ENCODE results near the gene LAMA4.
"Not testable (repeated sequence)": the region's sequence is repeated elsewhere in the genome, so short reads cannot be mapped to it uniquely, and the experiment has no call there.

The LAMA4 gene

GRCh38 chr6:112130878-112131277 is 123.5 kb downstream of the LAMA4 start:
- no peak for TF ChIP-seq ZNF274 (IDR thresholded peaks at IDR 0.05; ENCODE audit: low read depth, low read length)
- H3K4me3 ChIP-seq (ENCODE audit: low read length), result no peak overlapping the region

- no peak overlapping the region for H3K4me3 ChIP-seq (ENCODE audit: low read length)
- TF ChIP-seq ZNF274 (IDR thresholded peaks at IDR 0.05; ENCODE audit: low read depth, low read length), result no peak
Observed at GRCh38 chr6:112128208-112128607, 126.2 kb downstream of the LAMA4 start.

- no peak for TF ChIP-seq ZNF274 (IDR thresholded peaks at IDR 0.05; ENCODE audit: low read depth, low read length)
- H3K4me3 ChIP-seq (ENCODE audit: low read length), result no peak overlapping the region
Observed at GRCh38 chr6:112123982-112124381, 130.4 kb downstream of the LAMA4 start.

- no peak for TF ChIP-seq ZNF274 (IDR thresholded peaks at IDR 0.05; ENCODE audit: low read depth, low read length)
- no peak overlapping the region for H3K4me3 ChIP-seq (ENCODE audit: low read length)
Observed at GRCh38 chr6:112122756-112123155, 131.6 kb downstream of the LAMA4 start.

GRCh38 chr6:112118034-112118433 is 136.3 kb downstream of the LAMA4 start:
- TF ChIP-seq ZNF274 (IDR thresholded peaks at IDR 0.05; ENCODE audit: low read depth, low read length), result no peak
- H3K4me3 ChIP-seq (ENCODE audit: low read length), result no peak overlapping the region

- no peak overlapping the region for H3K4me3 ChIP-seq (ENCODE audit: low read length)
- no peak for TF ChIP-seq ZNF274 (IDR thresholded peaks at IDR 0.05; ENCODE audit: low read depth, low read length)
Observed at GRCh38 chr6:112117554-112117953, 136.8 kb downstream of the LAMA4 start.

GRCh38 chr6:112116221-112116620 is 138.1 kb downstream of the LAMA4 start:
- no peak for TF ChIP-seq ZNF274 (IDR thresholded peaks at IDR 0.05; ENCODE audit: low read depth, low read length)
- H3K4me3 ChIP-seq (ENCODE audit: low read length), result no peak overlapping the region

GRCh38 chr6:112114577-112115223 is 139.7 kb downstream of the LAMA4 start:
- H3K4me3 ChIP-seq (ENCODE audit: low read length), result no peak overlapping the region
- TF ChIP-seq ZNF274 (IDR thresholded peaks at IDR 0.05; ENCODE audit: low read depth, low read length), result no peak

GRCh38 chr6:112113918-112114317 is 140.4 kb downstream of the LAMA4 start:
- TF ChIP-seq ZNF274 (IDR thresholded peaks at IDR 0.05; ENCODE audit: low read depth, low read length), result no peak
- H3K4me3 ChIP-seq (ENCODE audit: low read length), result no peak overlapping the region

GRCh38 chr6:112113431-112113830 is 140.9 kb downstream of the LAMA4 start:
- H3K4me3 ChIP-seq (ENCODE audit: low read length), result no peak overlapping the region

GRCh38 chr6:112109262-112109661 is 145.1 kb downstream of the LAMA4 start:
- H3K4me3 ChIP-seq (ENCODE audit: low read length), result no peak overlapping the region
- TF ChIP-seq ZNF274 (IDR thresholded peaks at IDR 0.05; ENCODE audit: low read depth, low read length), result no peak

More at GRCh38 chr6:112113431-112113830, 140.9 kb downstream of the LAMA4 start:
- TF ChIP-seq ZNF274 (IDR thresholded peaks at IDR 0.05; ENCODE audit: low read depth, low read length), result no peak

- no peak overlapping the region for H3K4me3 ChIP-seq (ENCODE audit: low read length)
- no peak for TF ChIP-seq ZNF274 (IDR thresholded peaks at IDR 0.05; ENCODE audit: low read depth, low read length)
Observed at GRCh38 chr6:112106562-112106961, 147.8 kb downstream of the LAMA4 start.

GRCh38 chr6:112106026-112106425 is 148.3 kb downstream of the LAMA4 start:
- H3K4me3 ChIP-seq (ENCODE audit: low read length), result not testable (repeated sequence)

GRCh38 chr6:112100561-112100960 is 153.8 kb downstream of the LAMA4 start:
- no peak overlapping the region for H3K4me3 ChIP-seq (ENCODE audit: low read length)
- TF ChIP-seq ZNF274 (IDR thresholded peaks at IDR 0.05; ENCODE audit: low read depth, low read length), result no peak

- no peak overlapping the region for H3K4me3 ChIP-seq (ENCODE audit: low read length)
- TF ChIP-seq ZNF274 (IDR thresholded peaks at IDR 0.05; ENCODE audit: low read depth, low read length), result no peak
Observed at GRCh38 chr6:112096901-112097300, 157.5 kb downstream of the LAMA4 start.

GRCh38 chr6:112087916-112088315 is 166.5 kb downstream of the LAMA4 start:
- no peak for TF ChIP-seq ZNF274 (IDR thresholded peaks at IDR 0.05; ENCODE audit: low read depth, low read length)
- peak overlapping the region; percentile 89 for H3K4me3 ChIP-seq (ENCODE audit: low read length)

Data from GM08714 (cell line).